ENCODE results near the gene CDH26.

CDH26 gene

DNA sequence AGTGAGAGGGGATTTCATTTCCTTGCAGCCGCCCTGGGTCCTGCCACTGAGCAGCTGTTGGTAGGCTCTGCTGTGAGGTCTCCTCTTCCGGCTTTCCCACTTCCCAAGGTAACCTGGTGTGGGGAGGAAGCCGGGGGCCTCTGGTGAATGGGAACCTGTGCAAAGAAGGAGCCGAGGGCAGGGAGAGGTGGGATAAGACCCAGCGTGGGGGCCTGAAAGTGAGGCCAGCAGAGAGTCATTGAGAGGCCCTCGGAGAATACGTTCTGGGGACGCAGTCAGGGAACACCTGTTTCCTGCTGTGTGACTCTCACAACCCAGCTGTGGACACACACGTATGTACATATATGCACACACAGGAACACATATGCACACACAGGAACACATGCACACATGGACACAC lies 100.7 kb downstream of the CDH26 start:
- Histone ChIP-seq H3K9ac (ENCODE audit: low read depth in 1 of 2, low read length in 2 of 2) (no peak overlapping the region), H3K27me3 (ENCODE audit: control insufficient read depth in 1 of 2, insufficient read depth in 2 of 2, low read length in 2 of 2) (peaks cover 0 to 1% of the 10 kb centered on the region in 2 donors), H3K36me3 (ENCODE audit: control insufficient read depth in 1 of 2, insufficient read depth in 2 of 2, low read length in 2 of 2) (no peaks in the 10 kb centered on the region), H3K4me1 (ENCODE audit: control insufficient read depth in 1 of 2, insufficient read depth in 2 of 2, low read length in 2 of 2) (peaks cover 0 to 14% of the 10 kb centered on the region in 2 donors), H3K9me3 (ENCODE audit: control insufficient read depth in 1 of 2, low read length in 2 of 2) (no peaks in the 10 kb centered on the region), H3K4me3 (ENCODE audit: low read depth in 1 of 2, low read length in 2 of 2) (no peak overlapping the region), H3K27ac (ENCODE audit: low read depth, low read length) (peak overlapping the region; percentile 13)

DNA sequence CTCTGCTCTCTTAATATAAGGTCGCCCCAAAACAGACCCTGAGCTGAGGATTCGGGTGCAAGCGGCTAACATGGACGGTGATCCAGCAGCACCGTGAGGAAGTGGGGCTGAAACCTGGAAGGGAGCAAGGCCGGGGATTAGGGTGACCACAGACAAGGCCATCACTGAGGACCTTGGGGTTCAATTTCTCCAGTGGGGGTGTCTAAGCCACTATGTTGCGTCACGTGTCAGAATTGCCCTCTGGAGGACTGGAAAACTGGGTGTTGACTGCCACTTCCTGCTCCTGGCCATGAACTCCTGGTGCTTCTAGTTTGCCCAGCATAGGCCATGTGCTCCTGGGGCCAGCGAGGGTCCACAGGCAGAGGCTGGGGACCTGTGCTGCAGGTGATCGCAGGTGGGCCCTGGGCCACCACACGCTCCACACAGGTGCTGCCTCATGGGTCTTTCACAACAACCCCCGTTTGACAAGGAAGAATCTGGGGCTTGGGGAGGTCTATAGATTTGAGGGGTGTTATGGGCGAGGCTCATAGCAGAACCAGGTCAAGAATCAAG lies 101.9 kb downstream of the CDH26 start:
- no peak overlapping the region for H3K4me3 ChIP-seq (ENCODE audit: low read depth in 1 of 2, low read length in 2 of 2)
- no peaks in the 10 kb centered on the region for H3K9me3 ChIP-seq (ENCODE audit: control insufficient read depth in 1 of 2, low read length in 2 of 2)
- no peak overlapping the region for H3K9ac ChIP-seq (ENCODE audit: low read depth in 1 of 2, low read length in 2 of 2)
- peaks cover 0 to 13% of the 10 kb centered on the region in 2 donors for H3K4me1 ChIP-seq (ENCODE audit: control insufficient read depth in 1 of 2, insufficient read depth in 2 of 2, low read length in 2 of 2)
- no peaks in the 10 kb centered on the region for H3K36me3 ChIP-seq (ENCODE audit: control insufficient read depth in 1 of 2, insufficient read depth in 2 of 2, low read length in 2 of 2)
- H3K27me3 ChIP-seq (ENCODE audit: control insufficient read depth in 1 of 2, insufficient read depth in 2 of 2, low read length in 2 of 2), result no peaks in the 10 kb centered on the region
- no peak overlapping the region for H3K27ac ChIP-seq (ENCODE audit: low read depth, low read length)

GRCh38 chr20:60060593-60060992 lies 102.4 kb downstream of the CDH26 start:
- no peaks in the 10 kb centered on the region for H3K9me3 ChIP-seq (ENCODE audit: control insufficient read depth in 1 of 2, low read length in 2 of 2)
- H3K27me3 ChIP-seq (ENCODE audit: control insufficient read depth in 1 of 2, insufficient read depth in 2 of 2, low read length in 2 of 2), result no peaks in the 10 kb centered on the region
- H3K27ac ChIP-seq (ENCODE audit: low read depth, low read length), result no peak overlapping the region
- H3K36me3 ChIP-seq (ENCODE audit: control insufficient read depth in 1 of 2, insufficient read depth in 2 of 2, low read length in 2 of 2), result no peaks in the 10 kb centered on the region
- H3K9ac ChIP-seq (ENCODE audit: low read depth in 1 of 2, low read length in 2 of 2), result no peak overlapping the region
- peaks cover 0 to 10% of the 10 kb centered on the region in 2 donors for H3K4me1 ChIP-seq (ENCODE audit: control insufficient read depth in 1 of 2, insufficient read depth in 2 of 2, low read length in 2 of 2)
- H3K4me3 ChIP-seq (ENCODE audit: low read depth in 1 of 2, low read length in 2 of 2), result no peak overlapping the region

GRCh38 chr20:60062431-60063047 lies 104.3 kb downstream of the CDH26 start:
- Histone ChIP-seq H3K9me3 (ENCODE audit: control insufficient read depth in 1 of 2, low read length in 2 of 2) (no peaks in the 10 kb centered on the region), H3K4me1 (ENCODE audit: control insufficient read depth in 1 of 2, insufficient read depth in 2 of 2, low read length in 2 of 2) (peaks cover 0 to 8% of the 10 kb centered on the region in 2 donors), H3K9ac (ENCODE audit: low read depth in 1 of 2, low read length in 2 of 2) (no peak overlapping the region), H3K27ac (ENCODE audit: low read depth, low read length) (no peak overlapping the region), H3K27me3 (ENCODE audit: control insufficient read depth in 1 of 2, insufficient read depth in 2 of 2, low read length in 2 of 2) (no peaks in the 10 kb centered on the region), H3K36me3 (ENCODE audit: control insufficient read depth in 1 of 2, insufficient read depth in 2 of 2, low read length in 2 of 2) (no peaks in the 10 kb centered on the region), H3K4me3 (ENCODE audit: low read depth in 1 of 2, low read length in 2 of 2) (no peak overlapping the region)

DNA sequence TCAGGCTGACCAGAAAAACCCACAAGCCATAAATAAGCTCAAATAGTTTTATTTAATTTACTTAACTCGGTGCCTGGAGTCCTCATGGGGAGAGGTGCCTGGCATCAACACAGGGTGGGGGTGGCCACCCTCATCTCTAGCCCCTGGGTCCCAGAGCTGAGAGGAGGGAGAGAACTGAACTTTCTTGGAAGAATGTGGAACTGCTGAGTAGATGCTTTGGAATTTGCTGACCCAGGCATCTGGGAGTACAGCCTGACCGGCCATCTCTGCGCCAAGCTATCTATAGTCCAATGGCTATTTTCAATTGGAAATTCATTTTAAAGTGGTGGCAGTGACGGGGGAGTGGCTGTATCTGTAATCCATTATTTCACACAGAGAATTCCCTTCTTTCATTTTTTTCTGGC lies 104.8 kb downstream of the CDH26 start:
- H3K27ac ChIP-seq (ENCODE audit: low read depth, low read length), result no peak overlapping the region
- H3K27me3 ChIP-seq (ENCODE audit: control insufficient read depth in 1 of 2, insufficient read depth in 2 of 2, low read length in 2 of 2), result no peaks in the 10 kb centered on the region
- no peaks in the 10 kb centered on the region for H3K9me3 ChIP-seq (ENCODE audit: control insufficient read depth in 1 of 2, low read length in 2 of 2)
- H3K9ac ChIP-seq (ENCODE audit: low read depth in 1 of 2, low read length in 2 of 2), result no peak overlapping the region
- H3K36me3 ChIP-seq (ENCODE audit: control insufficient read depth in 1 of 2, insufficient read depth in 2 of 2, low read length in 2 of 2), result no peaks in the 10 kb centered on the region
- H3K4me3 ChIP-seq (ENCODE audit: low read depth in 1 of 2, low read length in 2 of 2), result no peak overlapping the region
- peaks cover 0 to 5% of the 10 kb centered on the region in 2 donors for H3K4me1 ChIP-seq (ENCODE audit: control insufficient read depth in 1 of 2, insufficient read depth in 2 of 2, low read length in 2 of 2)

GRCh38 chr20:60063739-60064380 lies 105.6 kb downstream of the CDH26 start:
- Histone ChIP-seq H3K9ac (ENCODE audit: low read depth in 1 of 2, low read length in 2 of 2) (no peak overlapping the region), H3K4me1 (ENCODE audit: control insufficient read depth in 1 of 2, insufficient read depth in 2 of 2, low read length in 2 of 2) (no peaks in the 10 kb centered on the region), H3K9me3 (ENCODE audit: control insufficient read depth in 1 of 2, low read length in 2 of 2) (no peaks in the 10 kb centered on the region), H3K4me3 (ENCODE audit: low read depth in 1 of 2, low read length in 2 of 2) (no peak overlapping the region), H3K27me3 (ENCODE audit: control insufficient read depth in 1 of 2, insufficient read depth in 2 of 2, low read length in 2 of 2) (no peaks in the 10 kb centered on the region), H3K36me3 (ENCODE audit: control insufficient read depth in 1 of 2, insufficient read depth in 2 of 2, low read length in 2 of 2) (no peaks in the 10 kb centered on the region), H3K27ac (ENCODE audit: low read depth, low read length) (no peak overlapping the region)

Measured in duodenal mucosa (tissue), 2 donors.